NCI-H187 treated with DMSO at 0.1 percent for 48 hours (cell line): ENCODE results near the gene WDR82.
"Not testable (repeated sequence)": the region's sequence is repeated elsewhere in the genome, so short reads cannot be mapped to it uniquely, and the experiment has no call there.

Source experiments
- DNase-seq: peaks from one replicate; lab custom pipeline; 2025; lab: John Stamatoyannopoulos, UW

WDR82 gene

DNA sequence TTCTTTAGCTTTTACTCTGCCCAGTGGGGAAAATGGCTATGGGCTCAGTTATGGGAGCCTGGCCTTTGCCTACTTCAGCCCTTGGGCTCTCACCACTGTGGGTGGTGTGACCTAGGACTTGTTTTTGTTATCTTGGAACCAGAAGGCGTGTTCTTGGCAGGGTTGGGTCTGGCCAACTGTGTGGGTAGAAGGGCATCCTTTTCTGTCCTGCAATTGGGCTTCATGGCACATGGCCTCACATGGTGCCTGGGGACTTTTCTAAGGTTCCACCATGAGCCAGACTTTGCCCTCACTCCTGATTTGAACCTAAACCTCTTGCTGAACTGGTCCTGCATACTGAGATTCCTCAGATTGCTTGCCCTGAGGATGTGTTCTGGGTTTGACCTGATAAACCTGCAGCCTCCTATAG lies 10.9 kb upstream of the WDR82 start:
- no peak for DNase-seq

DNA sequence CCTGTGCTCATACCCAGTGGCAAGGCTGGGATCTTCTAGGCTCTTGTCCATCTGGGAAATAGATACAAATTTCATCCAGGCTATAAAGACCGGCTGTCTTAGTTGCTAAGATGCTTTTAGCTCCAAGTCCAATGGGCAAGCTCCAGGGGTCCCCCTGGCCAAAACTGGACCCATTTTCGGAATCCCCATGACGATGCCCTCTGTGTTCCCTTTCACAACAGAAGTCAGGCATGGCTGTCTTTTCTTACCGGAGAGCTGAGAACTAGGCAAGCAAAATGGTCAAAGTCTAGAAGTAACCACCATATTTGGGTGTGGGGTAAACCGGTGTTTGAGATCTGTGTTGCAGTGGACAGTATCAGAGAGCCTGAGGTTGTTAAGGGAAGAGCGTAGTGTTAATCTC lies 10.2 kb upstream of the WDR82 start:
- DNase-seq: no peak

DNA sequence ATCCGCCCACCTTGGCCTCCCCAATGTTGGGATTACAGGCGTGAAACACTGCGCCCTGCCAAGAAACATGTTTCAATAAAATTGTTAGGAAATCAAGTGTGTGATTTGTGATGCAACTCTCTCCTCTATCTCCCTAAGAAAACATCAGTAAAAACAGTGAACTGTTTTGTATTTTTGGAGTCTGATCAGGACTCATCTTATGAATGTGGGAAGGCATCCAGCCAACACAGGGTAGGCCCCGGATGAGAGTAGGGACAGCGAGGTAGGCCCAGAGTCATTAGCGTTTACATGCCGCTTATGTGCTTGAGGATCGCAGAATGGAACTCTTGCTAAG lies 8.3 kb upstream of the WDR82 start:
- DNase-seq: no peak

DNA sequence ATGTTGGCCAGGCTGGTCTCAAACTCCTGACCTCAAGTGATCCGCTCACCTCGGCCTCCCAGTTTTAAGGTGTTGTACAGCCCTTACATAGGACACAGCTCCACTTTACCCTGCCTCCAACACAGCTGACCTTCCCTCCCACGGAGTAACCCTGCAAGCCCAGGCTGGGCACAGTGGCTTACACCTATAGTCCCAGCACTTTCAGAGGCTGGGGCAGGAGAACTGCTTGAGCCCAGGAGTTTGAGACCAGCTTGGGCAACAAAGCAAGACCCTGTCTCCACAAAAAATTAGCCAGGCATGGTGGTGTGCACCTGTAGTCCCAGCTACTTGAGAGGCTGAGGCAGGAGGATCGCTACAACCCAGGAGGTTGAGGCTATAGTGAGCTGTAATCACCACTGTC lies 5.6 kb upstream of the WDR82 start:
- DNase-seq: not testable (repeated sequence)

DNA sequence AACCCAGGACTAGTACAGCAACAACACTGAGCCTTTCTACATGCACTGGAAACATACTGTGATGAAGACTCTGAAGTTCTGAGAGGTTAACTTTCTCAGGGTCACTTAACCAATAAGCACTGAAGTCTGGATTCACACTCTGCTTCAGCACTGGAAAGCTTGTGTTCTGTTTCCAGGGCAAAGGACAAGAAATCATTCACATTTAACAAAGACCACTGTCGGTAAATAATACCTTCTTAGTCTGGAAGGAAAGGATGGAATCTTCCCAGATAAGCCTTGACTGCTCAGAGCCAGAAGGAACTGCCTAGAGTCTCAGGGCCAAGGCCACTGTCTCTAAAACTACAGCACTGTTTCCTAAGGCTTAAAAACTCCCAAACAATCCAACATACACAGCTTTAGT lies 4.9 kb upstream of the WDR82 start:
- DNase-seq: no peak

DNA sequence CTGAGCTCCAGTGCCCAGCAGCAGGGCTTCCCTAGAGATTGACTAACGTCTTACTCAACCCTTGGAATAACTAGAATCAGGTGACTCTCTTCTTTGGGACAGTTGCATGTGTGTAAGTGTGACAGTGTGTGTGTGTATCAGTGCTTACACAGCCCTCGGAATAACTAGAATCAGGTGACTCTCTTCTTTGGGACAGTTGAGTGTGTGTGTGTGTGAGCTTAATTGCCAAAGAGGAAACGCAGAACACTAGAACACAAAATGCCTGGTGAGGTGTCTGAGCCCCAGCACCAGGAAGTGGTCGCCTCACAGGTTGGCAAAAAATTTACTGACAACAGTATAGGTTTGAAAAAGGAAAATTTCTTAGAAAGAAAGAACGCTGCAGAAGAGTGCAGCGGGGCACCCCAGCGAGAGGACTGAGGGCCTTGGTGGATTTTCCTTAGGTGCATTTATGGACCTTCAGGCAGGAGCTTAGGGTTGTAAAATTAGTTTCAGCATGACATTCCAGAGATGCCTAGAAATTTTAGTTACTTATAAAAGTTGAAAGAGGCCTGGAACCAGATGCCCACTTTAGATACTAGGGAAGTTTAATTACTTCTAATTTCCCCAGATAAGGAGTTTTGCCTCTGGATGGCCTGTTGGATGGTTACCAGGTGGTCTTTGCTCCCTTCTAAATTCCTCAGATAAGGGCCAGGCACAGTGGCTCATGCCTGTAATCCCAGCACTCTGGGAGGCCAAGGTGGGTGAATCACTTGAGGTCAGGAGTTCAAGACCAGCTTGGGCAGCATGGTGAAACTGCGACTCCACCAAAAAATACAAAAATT lies 3.7 kb upstream of the WDR82 start:
- no peak for DNase-seq

DNA sequence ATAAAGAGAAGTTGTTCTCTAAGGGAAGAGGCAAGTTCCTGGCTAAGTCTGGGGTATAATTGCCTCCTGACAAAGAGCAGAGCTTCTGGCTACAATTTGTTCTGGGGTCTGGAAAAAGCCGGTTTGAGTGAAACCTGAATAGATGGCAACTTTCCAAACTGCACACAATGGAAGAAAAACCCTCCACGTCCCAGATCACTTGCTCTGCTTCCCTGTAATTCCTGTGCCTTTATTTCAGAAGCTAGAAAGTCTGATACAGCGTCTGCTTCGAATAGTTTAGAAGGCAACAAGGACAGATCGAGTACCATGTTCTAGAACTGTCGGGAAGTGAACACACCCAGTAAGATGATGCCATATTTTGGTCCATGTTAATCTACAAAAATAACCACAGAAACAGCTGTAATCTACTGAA lies 1.6 kb upstream of the WDR82 start:
- DNase-seq: no peak

DNA sequence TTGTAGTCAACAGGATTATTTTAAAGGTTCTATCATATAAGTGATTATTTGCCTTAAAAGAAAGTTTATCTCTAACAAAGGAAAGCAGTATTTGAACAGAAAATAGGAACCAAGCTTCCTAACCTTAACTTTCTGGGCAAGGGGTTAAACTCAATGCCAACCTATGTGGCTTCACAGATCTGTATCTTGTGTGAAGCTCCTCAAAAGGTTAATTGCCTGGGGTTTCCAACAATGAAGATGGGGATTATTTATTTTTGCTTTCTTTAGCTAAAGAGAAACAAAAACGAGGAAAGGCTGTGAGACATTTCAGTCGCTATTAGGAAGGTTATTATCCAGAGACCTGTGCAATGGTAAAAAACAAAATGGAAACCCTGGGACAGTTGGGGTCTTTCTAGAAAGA lies 1.1 kb upstream of the WDR82 start:
- DNase-seq: no peak

DNA sequence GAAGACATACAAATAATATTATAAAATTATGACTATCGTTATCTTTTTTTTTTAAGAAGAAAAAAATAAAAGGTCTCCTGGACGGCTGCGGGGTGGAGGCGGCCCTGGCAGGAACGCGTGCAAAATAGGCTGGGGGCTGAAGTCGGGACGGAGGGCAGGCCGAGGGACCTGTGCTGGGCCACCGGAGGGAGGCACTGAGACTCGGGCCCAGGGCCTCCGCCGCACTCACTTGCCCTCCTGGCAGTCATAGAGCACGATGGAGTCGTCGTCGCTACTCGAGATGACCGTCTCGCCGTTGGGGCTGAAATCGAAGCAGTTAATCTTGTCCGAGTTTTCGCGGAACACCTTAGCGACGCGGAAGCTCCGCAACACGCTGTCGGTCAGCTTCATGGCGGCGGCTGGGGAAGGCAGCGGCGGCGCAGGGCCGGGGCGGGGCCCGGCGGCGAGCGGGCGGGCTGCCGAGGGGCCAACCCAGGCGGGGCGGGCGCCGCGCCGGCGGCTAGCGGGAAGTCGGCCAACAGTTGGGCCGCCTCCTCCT lies 408 bp downstream of the WDR82 start:
- no peak for DNase-seq

DNA sequence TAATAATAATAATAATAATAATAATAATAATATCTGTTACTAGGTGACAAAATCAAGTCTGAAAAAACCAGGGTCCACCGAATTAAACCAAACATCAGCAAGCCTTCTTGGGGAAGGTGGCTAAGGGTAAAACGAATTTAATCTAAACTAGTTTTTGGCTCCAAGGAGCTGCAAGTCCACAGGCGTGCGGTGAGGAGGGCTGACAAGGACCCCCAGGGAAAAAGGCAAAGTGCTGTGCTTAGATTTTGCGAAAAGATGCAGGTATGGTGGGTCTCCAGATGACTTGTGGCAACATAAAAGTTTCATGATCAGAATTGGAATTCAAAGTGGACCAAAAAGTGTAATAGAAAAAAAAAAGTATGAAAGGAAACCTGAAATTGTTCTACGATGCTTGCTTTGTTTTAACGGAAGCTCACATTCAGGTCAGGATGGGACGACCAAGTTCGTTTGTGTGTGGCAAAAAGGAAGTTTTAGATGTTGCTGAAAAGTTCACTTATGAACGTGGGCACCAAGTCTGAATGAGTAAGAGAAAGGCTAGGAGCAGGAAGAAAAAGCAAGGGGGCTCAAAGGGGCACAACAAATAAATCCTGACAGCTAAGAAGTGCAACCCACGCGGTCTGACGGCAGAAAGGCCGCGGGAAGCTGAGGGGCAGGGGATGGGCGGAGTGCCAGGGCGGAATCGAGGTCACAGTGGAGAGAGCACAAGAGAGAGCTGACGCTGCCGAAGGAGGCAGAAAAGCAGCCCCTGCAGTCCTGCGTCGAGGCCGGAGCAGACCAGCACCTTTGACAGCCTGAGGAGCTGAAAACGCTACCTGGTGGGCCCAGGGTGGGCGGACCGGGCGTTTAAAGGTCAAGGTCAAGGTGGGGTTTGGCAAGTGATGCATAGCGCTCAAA lies 1.1 kb downstream of the WDR82 start:
- no peak for DNase-seq

DNA sequence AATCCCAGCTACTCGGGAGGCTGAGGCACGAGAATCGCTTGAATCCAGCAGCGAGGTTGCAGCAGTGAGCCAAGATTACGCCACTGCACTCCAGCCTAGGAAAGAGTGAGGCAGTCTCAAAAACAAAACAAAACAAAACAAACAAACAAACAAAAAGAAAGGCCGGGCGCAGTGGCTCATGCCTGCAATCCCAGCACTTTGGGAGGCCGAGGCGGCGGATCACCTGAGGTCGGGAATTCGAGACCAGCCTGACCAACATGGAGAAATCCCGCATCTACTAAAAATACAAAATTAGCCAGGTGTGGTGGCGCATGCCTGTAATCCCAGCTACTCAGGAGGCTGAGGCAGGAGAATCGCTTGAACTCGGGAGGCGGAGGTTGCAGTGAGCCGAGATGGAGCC lies 3.7 kb downstream of the WDR82 start:
- not testable (repeated sequence) for DNase-seq

DNA sequence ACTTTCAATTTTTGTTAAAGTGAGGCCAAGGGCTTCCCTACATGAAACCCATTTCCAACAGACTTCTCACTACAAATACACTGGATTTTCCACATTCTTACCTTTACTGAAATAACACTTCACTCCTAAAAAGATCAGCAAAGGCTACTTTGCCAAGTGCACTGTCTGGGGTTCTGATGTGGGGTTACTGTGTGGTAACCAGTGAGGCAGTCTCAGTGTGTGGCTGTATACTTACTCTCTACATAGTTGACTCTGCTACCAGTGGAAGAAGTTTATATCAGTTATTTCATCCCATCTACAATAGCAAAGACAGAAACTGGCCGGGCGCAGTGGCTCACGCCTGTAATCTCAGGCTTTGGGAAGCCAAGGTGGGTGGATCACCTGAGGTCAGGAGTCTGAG lies 5.6 kb downstream of the WDR82 start:
- DNase-seq: no peak

DNA sequence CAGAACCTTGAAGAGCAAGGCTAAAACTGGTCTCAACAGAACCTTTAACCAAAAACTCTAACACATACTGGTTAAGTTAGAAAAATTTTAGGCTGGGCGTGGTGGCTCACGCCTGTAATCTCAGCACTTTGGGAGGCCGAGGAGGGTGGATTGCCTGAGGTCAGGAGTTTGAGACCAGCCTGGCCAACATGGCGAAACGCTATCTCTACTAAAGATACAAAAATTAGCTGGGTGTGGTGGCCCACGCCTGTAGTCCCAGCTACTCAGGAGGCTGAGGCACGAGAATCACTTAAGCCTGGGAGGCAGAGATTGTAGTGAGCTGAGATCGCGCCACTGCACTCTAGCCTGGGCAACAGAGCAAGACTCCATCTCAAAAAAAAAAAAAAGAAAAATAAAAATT lies 6.3 kb downstream of the WDR82 start:
- DNase-seq: not testable (repeated sequence)

DNA sequence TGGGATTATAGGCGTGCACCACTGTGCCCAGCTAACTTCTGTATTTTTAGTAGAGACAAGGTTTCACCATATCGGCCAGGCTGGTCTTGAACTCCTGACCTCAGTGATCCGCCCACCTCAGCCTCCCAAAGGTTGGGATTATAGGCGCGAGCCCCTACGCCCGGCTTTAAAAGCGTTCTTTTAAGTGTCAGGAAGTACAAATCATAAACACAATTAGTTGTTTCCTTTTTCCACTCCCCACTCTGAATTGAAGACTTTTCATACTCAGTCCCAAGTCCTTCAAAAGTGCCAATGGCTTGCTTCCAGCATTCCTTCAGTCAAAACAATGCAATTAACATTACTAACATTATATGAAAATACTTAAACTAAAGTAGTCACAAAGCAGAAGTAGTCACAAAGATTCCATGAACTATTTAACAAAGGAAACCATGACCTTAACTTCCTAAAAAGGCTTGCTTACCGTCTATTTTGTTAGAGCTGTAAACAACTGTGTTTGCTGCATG lies 8.1 kb downstream of the WDR82 start:
- no peak for DNase-seq

DNA sequence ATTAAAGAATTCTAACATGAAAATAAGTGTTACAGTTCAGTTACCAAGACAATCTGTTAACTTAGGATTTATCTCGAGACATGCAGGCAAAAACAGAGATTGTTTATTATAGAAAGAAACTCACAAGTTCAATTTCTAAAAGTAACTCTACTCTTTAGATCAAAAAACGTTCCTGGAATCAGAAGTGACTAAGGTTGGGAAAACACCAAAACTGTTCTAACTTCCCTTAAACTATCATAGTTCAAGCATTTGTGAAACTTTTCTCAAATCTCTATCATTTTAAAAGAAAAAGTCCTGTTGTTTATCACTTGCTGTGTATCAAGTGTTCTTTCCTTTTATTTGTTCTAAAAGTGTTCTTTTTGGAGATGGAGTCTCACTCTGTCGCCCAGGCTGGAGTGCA lies 8.7 kb downstream of the WDR82 start:
- DNase-seq: no peak

DNA sequence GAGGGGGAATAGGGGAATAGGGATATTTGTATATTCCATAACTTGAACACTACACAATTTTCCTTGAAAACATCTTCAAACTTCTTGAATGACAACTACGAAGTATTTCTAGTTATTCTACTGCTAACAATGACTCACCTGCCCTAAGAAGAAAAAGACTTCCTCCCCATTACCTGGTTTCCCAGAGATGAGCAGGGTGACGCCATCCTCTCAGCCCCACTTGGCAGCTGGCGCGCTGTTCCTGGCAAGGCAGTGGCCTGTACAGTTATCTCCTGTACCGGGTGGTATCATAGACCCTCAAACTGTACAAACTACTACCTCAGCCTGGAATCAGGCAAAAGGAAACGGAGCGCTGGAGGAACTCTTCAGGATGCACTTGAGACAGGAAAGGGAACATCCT lies 10.4 kb downstream of the WDR82 start:
- no peak for DNase-seq

DNA sequence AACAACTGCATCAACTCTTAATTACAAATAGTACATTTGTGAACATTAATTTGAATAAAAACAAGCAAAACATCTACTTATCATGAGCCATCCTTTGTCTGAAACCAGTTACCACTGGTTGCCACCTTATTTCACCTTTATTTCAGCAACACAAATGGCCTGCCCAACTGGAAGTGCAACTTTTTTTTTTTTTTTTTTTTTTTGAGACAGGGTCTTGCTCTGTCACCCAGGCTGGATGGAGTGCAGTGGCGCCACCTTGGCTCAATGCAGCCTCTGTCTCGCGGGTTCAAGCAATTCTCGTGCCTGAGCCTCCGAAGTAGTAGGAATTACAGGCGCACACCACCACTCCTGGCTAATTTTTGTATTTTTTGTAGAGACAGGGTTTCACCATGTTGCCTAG lies 13.1 kb downstream of the WDR82 start:
- no peak for DNase-seq

DNA sequence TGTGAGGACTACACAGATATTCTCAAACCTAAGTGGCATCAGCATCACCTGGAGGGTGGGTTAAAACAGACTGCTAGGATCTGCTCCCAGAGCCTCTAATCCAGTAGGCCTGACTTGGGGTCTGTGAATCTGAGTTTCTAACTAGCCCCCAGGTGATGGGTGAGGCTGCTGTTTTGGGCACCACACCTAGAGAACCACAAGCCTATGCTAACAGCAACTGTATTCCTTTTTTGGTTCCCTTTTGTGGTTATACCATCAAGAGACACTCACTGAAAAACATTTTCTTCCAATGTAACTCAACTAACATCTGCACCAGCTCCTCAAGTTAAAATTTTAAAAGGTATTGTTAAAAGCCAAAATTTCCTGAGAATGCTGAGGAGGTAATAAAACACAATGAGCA lies 16.0 kb downstream of the WDR82 start:
- DNase-seq: no peak

DNA sequence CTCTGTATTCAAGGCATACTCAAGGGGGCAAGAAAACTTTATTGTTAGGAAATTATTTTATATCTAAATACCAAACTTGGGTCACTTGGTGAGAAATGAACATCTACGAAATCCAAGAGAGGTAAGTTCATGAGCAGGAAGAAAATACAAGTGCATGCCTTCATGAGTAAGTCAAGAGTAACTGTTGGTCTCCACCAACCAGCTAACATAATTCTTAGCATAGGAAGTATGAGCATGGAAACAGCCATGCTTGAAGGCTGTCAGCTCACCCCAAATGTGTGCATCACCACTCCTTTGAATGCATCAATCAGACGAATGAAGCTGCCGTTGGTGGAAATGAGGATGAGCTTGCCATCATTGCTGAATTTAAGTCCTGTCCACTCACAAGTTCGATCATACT lies 19.0 kb downstream of the WDR82 start:
- no peak for DNase-seq

DNA sequence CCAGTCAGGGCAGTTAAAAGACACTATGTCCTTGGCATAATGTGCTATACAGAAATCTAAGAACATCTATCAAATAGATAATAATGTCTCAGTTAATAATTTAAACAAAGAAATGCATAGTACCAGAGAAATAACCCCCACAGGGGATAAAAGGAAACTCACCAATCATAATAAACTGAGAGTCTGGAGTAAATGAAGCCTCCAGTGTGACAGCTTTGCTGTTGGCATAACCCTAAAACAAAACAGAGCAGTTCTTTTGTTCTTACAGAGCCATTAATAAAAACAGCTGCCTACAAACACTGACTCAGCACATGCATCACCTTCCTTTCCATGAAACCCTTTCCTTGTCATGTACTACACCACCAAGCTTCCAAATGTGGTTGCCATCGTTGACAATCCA lies 19.4 kb downstream of the WDR82 start:
- DNase-seq: no peak

DNA sequence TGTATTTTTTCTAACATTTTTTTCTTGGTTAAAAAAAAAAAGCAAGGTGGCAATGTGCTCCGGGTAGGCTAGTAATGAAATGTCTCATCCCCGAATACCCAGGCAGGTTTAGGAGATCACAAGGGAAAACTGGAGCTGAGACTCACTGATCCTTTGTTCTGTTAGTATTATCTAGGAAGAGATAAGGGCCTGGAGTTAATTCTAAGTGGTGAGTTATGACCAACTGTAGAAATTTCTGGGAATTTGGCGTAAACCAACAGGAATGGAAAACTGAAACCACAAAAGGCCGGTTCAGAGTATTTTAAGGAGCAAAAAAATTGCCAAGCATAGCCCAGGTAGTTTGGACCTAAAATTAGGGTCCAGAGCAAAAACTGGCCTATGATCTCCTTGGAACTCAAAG lies 20.5 kb downstream of the WDR82 start:
- DNase-seq: no peak

DNA sequence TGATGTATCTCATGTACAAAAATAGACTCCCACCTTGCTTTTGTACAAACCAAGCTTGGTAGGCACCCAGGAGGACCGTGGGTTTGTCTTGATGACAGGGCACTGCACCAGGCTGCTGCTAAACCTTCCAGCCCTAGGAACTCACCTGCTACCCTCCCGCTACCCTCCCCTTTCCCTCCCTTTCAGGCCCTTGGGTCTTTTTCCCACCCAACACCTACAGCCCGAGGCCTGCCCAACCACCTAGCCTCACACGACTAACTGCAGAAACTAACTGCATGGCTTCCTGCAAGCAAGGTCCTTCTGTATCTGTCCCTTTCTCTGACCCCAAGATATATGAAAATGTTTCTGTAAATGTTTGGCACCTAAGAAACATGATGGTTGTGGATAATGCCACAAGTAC lies 21.8 kb downstream of the WDR82 start:
- no peak for DNase-seq

DNA sequence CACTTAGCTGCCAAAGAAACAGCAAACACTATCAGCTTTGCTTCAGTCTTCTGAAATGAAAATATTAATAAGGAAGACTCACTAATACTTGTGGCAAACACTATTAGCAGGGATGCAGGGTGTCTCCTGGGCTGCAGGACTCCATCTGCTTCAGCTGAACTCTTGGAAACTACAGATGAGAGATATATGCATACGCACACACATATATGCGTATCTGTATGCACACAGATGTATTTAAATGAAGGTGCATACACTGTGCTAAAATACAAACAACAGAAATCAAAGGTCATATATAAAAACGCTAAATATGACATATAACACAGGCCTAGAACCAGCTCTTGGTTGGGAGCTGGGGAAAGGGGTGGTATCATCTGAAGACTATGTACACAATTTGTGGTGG lies 22.3 kb downstream of the WDR82 start:
- DNase-seq: no peak
